K562 (cell line): Measurements from ENCODE around the gene CAMK2A. TPM values are rescaled to one million over a fixed set of nuclear protein-coding genes. Genes with fewer than 3 reads are reported as not detected.

Experiments used
- ARHGAP35 ChIP-seq: fragments of 450-650 bp; IDR thresholded peaks from 2 replicates; pipeline ENCODE4 v1.6.1; 2018; ENCODE audit not compliant: partially characterized antibody
- CEBPG ChIP-seq, 3 experiments: fragments of 200-800 bp in 1 of 3; sonication (Bioruptor generic) in 1 of 3; sonication (generic) in 1 of 3; formaldehyde crosslinking in 1 of 3; IDR thresholded peaks in 2 of 3; conservative IDR thresholded peaks in 1 of 3; 2 replicates each; pipeline versions ENCODE4 v1.6.1 to v1.8.0; 2016 to 2022; ENCODE audit warnings: missing compliant biosample characterization in 2 of 3, missing genetic modification characterization in 2 of 3, mild to moderate bottlenecking in 1 of 3, missing genetic modification reagents in 1 of 3
- DPF2 ChIP-seq: fragments of 450-650 bp; IDR thresholded peaks from 2 replicates; pipeline ENCODE4 v1.6.1; 2016
- NCOA2 ChIP-seq, 2 experiments: fragments of 450-650 bp; IDR thresholded peaks; 2 replicates each; pipeline ENCODE4 v1.6.1; 2018; ENCODE audit warnings: mild to moderate bottlenecking in 2 of 2, moderate library complexity in 1 of 2; ENCODE audit not compliant: partially characterized antibody in 2 of 2
- PHF8 ChIP-seq: fragments of 200-600 bp; sonication (generic); IDR thresholded peaks from 2 replicates; pipeline ENCODE4 v1.6.1; 2012; ENCODE audit warnings: mixed run types, mild to moderate bottlenecking, inconsistent platforms, low read length, moderate library complexity, borderline replicate concordance
- POLR2A ChIP-seq: fragments of 450-650 bp; conservative IDR thresholded peaks from 2 replicates; pipeline ENCODE4 v1.6.1; 2016
- POLR3A ChIP-seq: IDR thresholded peaks from 2 replicates; pipeline ENCODE4 v1.6.1; 2011; ENCODE audit warnings: borderline replicate concordance, mild to moderate bottlenecking, moderate library complexity; ENCODE audit not compliant: insufficient read length, insufficient read depth; ENCODE audit errors: extremely low read depth
- PPARD ChIP-seq: fragments of 250-450 bp; sonication (Bioruptor Pico); IDR thresholded peaks from 2 replicates; pipeline ENCODE4 v1.8.0; 2022; ENCODE audit warnings: inconsistent platforms, mild to moderate bottlenecking, moderate library complexity
- SIX5 ChIP-seq, 2 experiments: IDR thresholded peaks; 2 replicates each; pipeline ENCODE4 v1.6.1; 2011; ENCODE audit warnings: low read length in 2 of 2, borderline replicate concordance in 1 of 2, low read depth in 1 of 2, mild to moderate bottlenecking in 1 of 2, moderate library complexity in 1 of 2; ENCODE audit not compliant: insufficient read depth in 1 of 2
- SRSF3 ChIP-seq: fragments of 200-400 bp; formaldehyde crosslinking; IDR thresholded peaks from 2 replicates; pipeline ENCODE4 v1.6.1; 2016; ENCODE audit warnings: mild to moderate bottlenecking, low read length, moderate library complexity; ENCODE audit not compliant: insufficient read depth
- U2AF1 ChIP-seq: fragments of 200-400 bp; formaldehyde crosslinking; optimal IDR thresholded peaks from 2 replicates; pipeline ENCODE3; 2017; ENCODE audit warnings: mild to moderate bottlenecking, low read depth, low read length, moderate library complexity
- ZNF780A ChIP-seq: fragments of 250-450 bp; sonication (Bioruptor Pico); IDR thresholded peaks from 2 replicates; pipeline ENCODE4 v1.5.0; 2021; ENCODE audit warnings: mild to moderate bottlenecking
- polyA plus RNA-seq, 8 experiments: library from polyadenylated mRNA; depleted of rRNA in 4 of 8; stranded (reverse) in 5 of 8; unstranded in 3 of 8; fragments of >200 nt; fragmentation: Nextera tagmentation in 2 of 8; fragmentation: Illumina TruSeq in 1 of 8; extraction: Ambion mirVana in 2 of 8; extraction: Trizol in 1 of 8; gene quantifications; 2 replicates each; pipeline versions ENCODE4 v1.2.1 to v1.2.3, GENCODE V29; 2011 to 2014; ENCODE audit warnings: inconsistent platforms in 1 of 8, missing spikeins in 1 of 8
- total RNA-seq, 7 experiments: library from RNA; depleted of rRNA in 6 of 7; stranded (reverse); fragments of >200 nt in 6 of 7; fragmentation: Illumina TruSeq in 2 of 7; extraction: Trizol in 2 of 7; gene quantifications; 2 replicates each; pipeline versions ENCODE4 v1.2.1 to v1.2.3, GENCODE V29; 2011 to 2021; ENCODE audit warnings: low replicate concordance in 1 of 7
- TF ChIP-seq, protein P1 (sequence below): fragments of 450-650 bp; IDR thresholded peaks from 2 replicates; pipeline ENCODE4 v1.6.1; 2016; ENCODE audit warnings: mild to moderate bottlenecking, moderate library complexity
- TF ChIP-seq, protein P2 (sequence below): fragments of 250-450 bp; sonication (Bioruptor Pico); IDR thresholded peaks from 2 replicates; pipeline ENCODE4 v1.4.0; 2020

The CAMK2A gene
- total and polyA plus RNA-seq, 9 of the 15 experiments (the other 6 are each of a cell fraction or from before 2014, with no cell fraction given), result 0.01 to 0.18 (median 0.04) TPM; not detected in 6

DNA sequence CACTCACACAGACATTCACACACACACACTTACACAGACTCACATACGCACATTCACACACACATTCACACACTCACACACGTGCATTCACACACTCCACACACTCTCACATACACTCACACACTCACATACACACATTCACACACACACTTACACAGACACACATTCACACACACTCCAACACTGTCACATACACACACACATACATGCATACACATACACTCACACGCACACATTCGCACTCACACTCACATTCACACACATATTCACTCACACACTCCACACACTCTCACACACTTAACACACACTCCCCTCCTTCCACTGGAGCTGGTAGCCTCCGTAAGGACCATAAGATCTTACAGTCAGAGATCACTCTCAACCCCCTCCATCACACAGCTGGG, 26.2 kb downstream of the CAMK2A start (continued):
- TF ChIP-seq, protein P1, sequence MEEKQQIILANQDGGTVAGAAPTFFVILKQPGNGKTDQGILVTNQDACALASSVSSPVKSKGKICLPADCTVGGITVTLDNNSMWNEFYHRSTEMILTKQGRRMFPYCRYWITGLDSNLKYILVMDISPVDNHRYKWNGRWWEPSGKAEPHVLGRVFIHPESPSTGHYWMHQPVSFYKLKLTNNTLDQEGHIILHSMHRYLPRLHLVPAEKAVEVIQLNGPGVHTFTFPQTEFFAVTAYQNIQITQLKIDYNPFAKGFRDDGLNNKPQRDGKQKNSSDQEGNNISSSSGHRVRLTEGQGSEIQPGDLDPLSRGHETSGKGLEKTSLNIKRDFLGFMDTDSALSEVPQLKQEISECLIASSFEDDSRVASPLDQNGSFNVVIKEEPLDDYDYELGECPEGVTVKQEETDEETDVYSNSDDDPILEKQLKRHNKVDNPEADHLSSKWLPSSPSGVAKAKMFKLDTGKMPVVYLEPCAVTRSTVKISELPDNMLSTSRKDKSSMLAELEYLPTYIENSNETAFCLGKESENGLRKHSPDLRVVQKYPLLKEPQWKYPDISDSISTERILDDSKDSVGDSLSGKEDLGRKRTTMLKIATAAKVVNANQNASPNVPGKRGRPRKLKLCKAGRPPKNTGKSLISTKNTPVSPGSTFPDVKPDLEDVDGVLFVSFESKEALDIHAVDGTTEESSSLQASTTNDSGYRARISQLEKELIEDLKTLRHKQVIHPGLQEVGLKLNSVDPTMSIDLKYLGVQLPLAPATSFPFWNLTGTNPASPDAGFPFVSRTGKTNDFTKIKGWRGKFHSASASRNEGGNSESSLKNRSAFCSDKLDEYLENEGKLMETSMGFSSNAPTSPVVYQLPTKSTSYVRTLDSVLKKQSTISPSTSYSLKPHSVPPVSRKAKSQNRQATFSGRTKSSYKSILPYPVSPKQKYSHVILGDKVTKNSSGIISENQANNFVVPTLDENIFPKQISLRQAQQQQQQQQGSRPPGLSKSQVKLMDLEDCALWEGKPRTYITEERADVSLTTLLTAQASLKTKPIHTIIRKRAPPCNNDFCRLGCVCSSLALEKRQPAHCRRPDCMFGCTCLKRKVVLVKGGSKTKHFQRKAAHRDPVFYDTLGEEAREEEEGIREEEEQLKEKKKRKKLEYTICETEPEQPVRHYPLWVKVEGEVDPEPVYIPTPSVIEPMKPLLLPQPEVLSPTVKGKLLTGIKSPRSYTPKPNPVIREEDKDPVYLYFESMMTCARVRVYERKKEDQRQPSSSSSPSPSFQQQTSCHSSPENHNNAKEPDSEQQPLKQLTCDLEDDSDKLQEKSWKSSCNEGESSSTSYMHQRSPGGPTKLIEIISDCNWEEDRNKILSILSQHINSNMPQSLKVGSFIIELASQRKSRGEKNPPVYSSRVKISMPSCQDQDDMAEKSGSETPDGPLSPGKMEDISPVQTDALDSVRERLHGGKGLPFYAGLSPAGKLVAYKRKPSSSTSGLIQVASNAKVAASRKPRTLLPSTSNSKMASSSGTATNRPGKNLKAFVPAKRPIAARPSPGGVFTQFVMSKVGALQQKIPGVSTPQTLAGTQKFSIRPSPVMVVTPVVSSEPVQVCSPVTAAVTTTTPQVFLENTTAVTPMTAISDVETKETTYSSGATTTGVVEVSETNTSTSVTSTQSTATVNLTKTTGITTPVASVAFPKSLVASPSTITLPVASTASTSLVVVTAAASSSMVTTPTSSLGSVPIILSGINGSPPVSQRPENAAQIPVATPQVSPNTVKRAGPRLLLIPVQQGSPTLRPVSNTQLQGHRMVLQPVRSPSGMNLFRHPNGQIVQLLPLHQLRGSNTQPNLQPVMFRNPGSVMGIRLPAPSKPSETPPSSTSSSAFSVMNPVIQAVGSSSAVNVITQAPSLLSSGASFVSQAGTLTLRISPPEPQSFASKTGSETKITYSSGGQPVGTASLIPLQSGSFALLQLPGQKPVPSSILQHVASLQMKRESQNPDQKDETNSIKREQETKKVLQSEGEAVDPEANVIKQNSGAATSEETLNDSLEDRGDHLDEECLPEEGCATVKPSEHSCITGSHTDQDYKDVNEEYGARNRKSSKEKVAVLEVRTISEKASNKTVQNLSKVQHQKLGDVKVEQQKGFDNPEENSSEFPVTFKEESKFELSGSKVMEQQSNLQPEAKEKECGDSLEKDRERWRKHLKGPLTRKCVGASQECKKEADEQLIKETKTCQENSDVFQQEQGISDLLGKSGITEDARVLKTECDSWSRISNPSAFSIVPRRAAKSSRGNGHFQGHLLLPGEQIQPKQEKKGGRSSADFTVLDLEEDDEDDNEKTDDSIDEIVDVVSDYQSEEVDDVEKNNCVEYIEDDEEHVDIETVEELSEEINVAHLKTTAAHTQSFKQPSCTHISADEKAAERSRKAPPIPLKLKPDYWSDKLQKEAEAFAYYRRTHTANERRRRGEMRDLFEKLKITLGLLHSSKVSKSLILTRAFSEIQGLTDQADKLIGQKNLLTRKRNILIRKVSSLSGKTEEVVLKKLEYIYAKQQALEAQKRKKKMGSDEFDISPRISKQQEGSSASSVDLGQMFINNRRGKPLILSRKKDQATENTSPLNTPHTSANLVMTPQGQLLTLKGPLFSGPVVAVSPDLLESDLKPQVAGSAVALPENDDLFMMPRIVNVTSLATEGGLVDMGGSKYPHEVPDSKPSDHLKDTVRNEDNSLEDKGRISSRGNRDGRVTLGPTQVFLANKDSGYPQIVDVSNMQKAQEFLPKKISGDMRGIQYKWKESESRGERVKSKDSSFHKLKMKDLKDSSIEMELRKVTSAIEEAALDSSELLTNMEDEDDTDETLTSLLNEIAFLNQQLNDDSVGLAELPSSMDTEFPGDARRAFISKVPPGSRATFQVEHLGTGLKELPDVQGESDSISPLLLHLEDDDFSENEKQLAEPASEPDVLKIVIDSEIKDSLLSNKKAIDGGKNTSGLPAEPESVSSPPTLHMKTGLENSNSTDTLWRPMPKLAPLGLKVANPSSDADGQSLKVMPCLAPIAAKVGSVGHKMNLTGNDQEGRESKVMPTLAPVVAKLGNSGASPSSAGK, result no peak
- TF ChIP-seq SRSF3 (no peak), ZNF780A (no peak), NCOA2 (IDR thresholded peaks at IDR 0.05; ENCODE audit: partially characterized antibody in 2 of 2) (no peak), POLR2A (no peak), ARHGAP35 (peak; percentile 16), POLR3A (no peak), DPF2 (no peak), PHF8 (no peak), PPARD (CRISPR knock-in tag) (no peak), U2AF1 (no peak), SIX5 (IDR thresholded peaks at IDR 0.05; ENCODE audit: borderline replicate concordance in 1 of 2, insufficient read depth in 1 of 2, low read depth in 1 of 2, low read length in 2 of 2) (no peak), CEBPG (CRISPR knock-in tag; IDR thresholded peaks at IDR 0.05) (0 out of 2 replicates have a peak, but pooled peaks have one; percentile 9), CEBPG (tag; conservative IDR thresholded peaks at IDR 0.05 in 1 of 2, IDR thresholded peaks at IDR 0.05 in 1 of 2) (no peak)
- TF ChIP-seq, protein P2, sequence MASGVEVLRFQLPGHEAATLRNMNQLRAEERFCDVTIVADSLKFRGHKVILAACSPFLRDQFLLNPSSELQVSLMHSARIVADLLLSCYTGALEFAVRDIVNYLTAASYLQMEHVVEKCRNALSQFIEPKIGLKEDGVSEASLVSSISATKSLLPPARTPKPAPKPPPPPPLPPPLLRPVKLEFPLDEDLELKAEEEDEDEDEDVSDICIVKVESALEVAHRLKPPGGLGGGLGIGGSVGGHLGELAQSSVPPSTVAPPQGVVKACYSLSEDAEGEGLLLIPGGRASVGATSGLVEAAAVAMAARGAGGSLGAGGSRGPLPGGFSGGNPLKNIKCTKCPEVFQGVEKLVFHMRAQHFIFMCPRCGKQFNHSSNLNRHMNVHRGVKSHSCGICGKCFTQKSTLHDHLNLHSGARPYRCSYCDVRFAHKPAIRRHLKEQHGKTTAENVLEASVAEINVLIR, result no peak
